MM.1S (cell line): ENCODE data around the gene KCNG2.

Experiments
- DNase-seq: peaks from one replicate; pipeline ENCODE4 v3.0.0-alpha.2; 2015
- H2AFZ ChIP-seq: fragments of 300-600 bp; sonication (generic); 2 replicates; pipeline ENCODE4 v1.6.0; 2016; ENCODE audit warnings: antibody characterized with exemption, low read length
- H3F3A ChIP-seq: fragments of 300-600 bp; sonication (generic); 2 replicates; pipeline ENCODE4 v1.6.1; 2016; ENCODE audit warnings: mild to moderate bottlenecking, antibody characterized with exemption, low read length, moderate library complexity, mixed read lengths; ENCODE audit not compliant: insufficient read depth
- H3K27ac ChIP-seq: fragments of 300-600 bp; sonication (generic); 2 replicates; pipeline ENCODE4 v1.5.1; 2016; ENCODE audit warnings: mild to moderate bottlenecking, low read length
- H3K27me3 ChIP-seq: fragments of 300-600 bp; sonication (generic); replicated peaks from 2 replicates; pipeline ENCODE4 v1.6.0; 2016; ENCODE audit warnings: low read length; ENCODE audit not compliant: insufficient read depth
- H3K36me3 ChIP-seq: fragments of 300-600 bp; sonication (generic); replicated peaks from 2 replicates; pipeline ENCODE4 v1.6.1; 2016; ENCODE audit warnings: mild to moderate bottlenecking, low read length, mixed read lengths; ENCODE audit not compliant: insufficient read depth
- H3K4me1 ChIP-seq: fragments of 300-600 bp; sonication (generic); 2 replicates; pipeline ENCODE4 v1.6.1; 2016; ENCODE audit warnings: low read length, mixed read lengths
- H3K4me2 ChIP-seq: fragments of 300-600 bp; sonication (generic); 2 replicates; pipeline ENCODE4 v1.6.0; 2016; ENCODE audit warnings: low read depth, low read length
- H3K4me3 ChIP-seq: fragments of 300-600 bp; sonication (generic); 2 replicates; pipeline ENCODE4 v1.5.1; 2016; ENCODE audit warnings: low read length, mixed read lengths
- H3K79me2 ChIP-seq: fragments of 300-600 bp; sonication (generic); 2 replicates; pipeline ENCODE4 v1.6.1; 2016; ENCODE audit warnings: mixed run types, low read length, mixed read lengths
- H3K9ac ChIP-seq: fragments of 300-600 bp; sonication (generic); 2 replicates; pipeline ENCODE4 v1.6.1; 2016; ENCODE audit warnings: low read length, mixed read lengths
- H3K9me2 ChIP-seq: fragments of 300-600 bp; sonication (generic); replicated peaks from 2 replicates; pipeline ENCODE4 v1.6.1; 2016; ENCODE audit warnings: mild to moderate bottlenecking, low read length, mixed read lengths; ENCODE audit not compliant: insufficient read depth
- H3K9me3 ChIP-seq: fragments of 300-600 bp; sonication (generic); replicated peaks from 2 replicates; pipeline ENCODE4 v1.6.1; 2016; ENCODE audit warnings: mild to moderate bottlenecking, low read length, mixed read lengths; ENCODE audit not compliant: insufficient read depth
- H4K20me1 ChIP-seq: fragments of 300-600 bp; sonication (generic); 2 replicates; pipeline ENCODE4 v1.6.1; 2016; ENCODE audit warnings: mild to moderate bottlenecking, low read length, moderate library complexity, mixed read lengths; ENCODE audit not compliant: insufficient read depth
- CTCF ChIP-seq: fragments of 300-600 bp; sonication (generic); IDR thresholded peaks from 2 replicates; pipeline ENCODE4 v1.5.1; 2016; ENCODE audit warnings: antibody characterized with exemption, low read length, mixed read lengths
- EZH2 ChIP-seq: fragments of 300-600 bp; sonication (generic); optimal IDR thresholded peaks from 2 replicates; pipeline ENCODE3; 2017; ENCODE audit warnings: low read depth, mild to moderate bottlenecking, antibody characterized with exemption, low read length, mixed read lengths
- EZH2phosphoT487 ChIP-seq: fragments of 300-600 bp; sonication (generic); IDR thresholded peaks from 2 replicates; pipeline ENCODE4 v1.6.1; 2018; ENCODE audit warnings: antibody characterized with exemption, low read length

KCNG2 gene

GRCh38 chr18:79903071-79903635 is 105.4 kb downstream of the KCNG2 start:
- no peak for TF ChIP-seq EZH2phosphoT487
- TF ChIP-seq CTCF = no peak
- no peak for TF ChIP-seq EZH2
- Histone ChIP-seq H3K36me3 (no peaks in the 10 kb centered on the region), H3K9me3 (no peaks in the 10 kb centered on the region)

GRCh38 chr18:79903787-79904356 is 106.1 kb downstream of the KCNG2 start:
- DNase-seq = no peak
- Histone ChIP-seq H3K27ac (no peak overlapping the region), H3K4me3 (no peak overlapping the region)

More at GRCh38 chr18:79903071-79903635, 105.4 kb downstream of the KCNG2 start:
- Histone ChIP-seq H3K79me2 (no peaks in the 10 kb centered on the region), H3F3A (no peaks in the 10 kb centered on the region), H3K4me2 (no peak overlapping the region), H3K4me1 (no peaks in the 10 kb centered on the region), H4K20me1 (no peaks in the 10 kb centered on the region), H3K9ac (no peak overlapping the region), H3K27me3 (no peaks in the 10 kb centered on the region), H3K4me3 (no peak overlapping the region), H2AFZ (no peak overlapping the region), H3K27ac (no peak overlapping the region), H3K9me2 (no peaks in the 10 kb centered on the region)
- no peak for DNase-seq

GRCh38 chr18:79904357-79905147 is 106.8 kb downstream of the KCNG2 start:
- no peaks in the 10 kb centered on the region for H4K20me1 ChIP-seq
- H3K4me3 ChIP-seq = no peak overlapping the region
- no peak overlapping the region for H2AFZ ChIP-seq
- H3K9me2 ChIP-seq = no peaks in the 10 kb centered on the region
- no peaks in the 10 kb centered on the region for H3K4me1 ChIP-seq
- TF ChIP-seq CTCF (no peak), EZH2 (no peak), EZH2phosphoT487 (no peak)
- no peak overlapping the region for H3K27ac ChIP-seq
- no peaks in the 10 kb centered on the region for H3K36me3 ChIP-seq
- no peak for DNase-seq
- H3K79me2 ChIP-seq = no peaks in the 10 kb centered on the region
- no peak overlapping the region for H3K9ac ChIP-seq
- H3K9me3 ChIP-seq = no peaks in the 10 kb centered on the region
- no peaks in the 10 kb centered on the region for H3K27me3 ChIP-seq
- no peaks in the 10 kb centered on the region for H3F3A ChIP-seq
- H3K4me2 ChIP-seq = no peak overlapping the region

More at GRCh38 chr18:79903787-79904356, 106.1 kb downstream of the KCNG2 start:
- no peak for TF ChIP-seq EZH2
- no peak for TF ChIP-seq EZH2phosphoT487
- no peak overlapping the region for H3K9ac ChIP-seq
- no peak overlapping the region for H3K4me2 ChIP-seq
- no peaks in the 10 kb centered on the region for H3F3A ChIP-seq
- H4K20me1 ChIP-seq = no peaks in the 10 kb centered on the region
- H2AFZ ChIP-seq = no peak overlapping the region
- H3K36me3 ChIP-seq = no peaks in the 10 kb centered on the region
- no peaks in the 10 kb centered on the region for H3K79me2 ChIP-seq
- no peaks in the 10 kb centered on the region for H3K27me3 ChIP-seq
- no peaks in the 10 kb centered on the region for H3K9me2 ChIP-seq
- H3K4me1 ChIP-seq = no peaks in the 10 kb centered on the region
- H3K9me3 ChIP-seq = no peaks in the 10 kb centered on the region
